Hindlimb muscle (tissue), 1 donor: ENCODE results near the gene CIBAR2. TPM values are rescaled to one million over a fixed set of nuclear protein-coding genes. Genes with fewer than 3 reads are reported as not detected.
"Not testable (repeated sequence)": the region's sequence is repeated elsewhere in the genome, so short reads cannot be mapped to it uniquely, and the experiment has no call there.

Source experiments
- DNase-seq: peaks from one replicate; pipeline ENCODE4 v3.0.0-alpha.2; 2013
- polyA plus RNA-seq: library from polyadenylated mRNA; unstranded; fragments of 120-200 nt; gene quantifications from one replicate; pipeline ENCODE4 v1.2.1, GENCODE V29; 2013; ENCODE audit not compliant: insufficient read length

CIBAR2 gene
- polyA plus RNA-seq, 1 donor = not detected

DNA sequence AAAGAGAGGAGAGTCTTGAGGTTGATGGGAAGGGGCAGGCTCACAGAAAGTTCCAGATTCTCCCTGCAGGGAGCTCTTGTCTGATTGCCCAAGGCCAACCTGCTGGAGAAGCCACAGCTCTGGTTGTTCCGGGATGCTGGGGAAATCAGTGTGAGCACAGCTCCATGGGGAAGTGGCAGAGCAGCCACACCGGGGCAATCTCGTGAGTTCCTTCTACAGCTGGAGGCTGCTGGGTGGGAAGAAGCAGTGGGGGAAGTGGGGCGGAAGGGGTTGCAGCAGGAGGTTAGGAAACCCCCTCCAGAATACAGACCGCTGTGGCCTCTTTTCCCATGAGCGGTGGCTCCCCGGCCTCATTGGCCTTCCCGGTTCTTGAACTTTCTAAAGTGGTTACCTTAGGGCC lies 50.7 kb downstream of the CIBAR2 start:
- no peak for DNase-seq

DNA sequence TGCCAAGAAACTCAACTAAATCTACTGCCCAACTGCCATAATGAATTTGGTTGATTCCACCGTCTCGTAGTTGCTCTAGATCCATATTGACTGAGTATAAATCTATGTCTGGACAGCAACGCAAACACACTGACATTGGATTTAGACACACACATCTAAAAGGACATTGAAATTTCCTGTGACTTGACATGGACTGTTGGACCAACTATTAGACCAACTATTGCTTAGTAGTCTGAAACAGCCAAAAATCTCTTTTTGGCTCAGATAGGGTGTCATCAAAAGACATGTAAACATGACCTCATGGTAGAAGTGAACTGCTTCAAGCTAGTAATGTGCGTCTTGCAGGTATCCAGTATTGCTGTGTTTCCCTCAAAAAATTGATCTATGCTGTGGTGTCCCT lies 53.4 kb downstream of the CIBAR2 start:
- DNase-seq = no peak

DNA sequence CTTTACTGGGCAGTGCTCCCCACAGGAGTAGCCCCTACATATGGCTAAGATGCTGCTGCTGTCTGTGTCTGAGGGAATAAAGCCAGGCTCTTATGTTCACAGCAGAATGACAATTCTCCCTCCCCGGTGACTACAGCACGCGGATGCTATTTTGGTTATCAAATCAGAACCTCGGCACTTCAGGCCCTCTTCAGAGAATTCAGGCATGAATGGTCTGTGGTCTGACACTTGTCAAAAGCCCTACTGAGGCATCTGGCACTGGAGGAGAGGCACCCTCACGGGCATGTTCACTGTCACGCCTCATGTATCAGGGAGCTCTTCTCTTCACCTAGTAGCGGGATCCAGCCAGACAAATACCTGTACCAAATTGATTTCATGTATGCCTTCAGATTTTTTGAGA lies 54.3 kb downstream of the CIBAR2 start:
- DNase-seq = no peak

DNA sequence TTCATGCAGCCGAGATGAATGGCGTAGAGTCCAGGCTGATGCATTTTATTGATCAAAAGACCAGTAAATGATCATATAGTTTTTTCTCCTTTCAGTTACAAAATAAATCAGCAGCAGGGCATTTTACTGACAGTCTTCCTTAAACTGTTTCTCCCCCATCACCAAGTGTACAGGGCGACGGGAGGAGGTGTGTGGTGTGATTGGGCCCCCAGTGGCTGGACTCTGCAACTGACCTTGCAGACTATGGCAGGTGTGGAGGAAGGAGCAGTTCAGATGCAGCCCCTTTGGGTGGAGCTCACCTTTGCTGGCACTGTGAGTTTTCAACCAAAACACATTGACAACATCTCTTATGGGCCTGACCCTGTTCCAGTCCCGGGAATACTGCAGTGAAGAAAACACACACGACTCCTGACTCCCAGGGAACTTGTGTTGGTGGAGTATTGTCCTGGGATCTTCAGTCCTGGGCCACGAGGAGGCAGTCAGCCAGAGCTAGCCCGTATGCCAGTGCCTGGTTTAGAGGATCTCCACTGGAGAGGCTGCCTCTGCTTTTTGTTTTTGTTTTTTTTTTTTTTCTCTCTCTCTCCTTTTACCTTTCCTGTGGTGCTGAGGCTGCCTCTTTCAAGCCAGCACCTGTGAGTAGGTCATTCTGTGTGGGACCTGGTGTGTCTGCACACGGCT lies 54.9 kb downstream of the CIBAR2 start:
- DNase-seq = no peak

DNA sequence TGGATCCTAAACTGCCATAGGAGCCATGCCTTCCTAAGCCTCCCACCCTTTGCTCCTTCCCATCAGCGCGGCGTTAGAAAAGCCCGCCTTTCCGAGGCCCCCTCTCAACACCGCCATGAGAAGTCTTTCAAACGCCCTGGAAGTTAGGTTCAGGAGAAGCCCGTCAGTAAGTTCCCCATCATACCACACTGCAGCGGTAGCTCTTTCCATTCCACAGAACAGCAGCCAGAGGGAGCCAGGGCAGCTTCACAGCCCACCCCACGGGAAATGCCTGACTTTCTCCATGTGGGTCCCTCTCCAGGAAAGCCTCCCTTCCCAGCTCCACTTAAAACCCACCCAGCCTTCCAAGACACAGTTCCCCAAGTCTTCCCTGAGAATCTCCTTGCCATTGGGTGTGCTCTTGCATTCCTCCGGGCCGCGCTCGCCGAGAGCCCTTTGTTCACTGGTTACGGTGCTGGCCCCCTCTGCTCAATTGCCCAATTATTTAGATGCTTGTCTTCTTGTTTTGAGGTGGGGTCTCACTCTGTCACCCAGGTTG lies 56.0 kb downstream of the CIBAR2 start:
- no peak for DNase-seq

DNA sequence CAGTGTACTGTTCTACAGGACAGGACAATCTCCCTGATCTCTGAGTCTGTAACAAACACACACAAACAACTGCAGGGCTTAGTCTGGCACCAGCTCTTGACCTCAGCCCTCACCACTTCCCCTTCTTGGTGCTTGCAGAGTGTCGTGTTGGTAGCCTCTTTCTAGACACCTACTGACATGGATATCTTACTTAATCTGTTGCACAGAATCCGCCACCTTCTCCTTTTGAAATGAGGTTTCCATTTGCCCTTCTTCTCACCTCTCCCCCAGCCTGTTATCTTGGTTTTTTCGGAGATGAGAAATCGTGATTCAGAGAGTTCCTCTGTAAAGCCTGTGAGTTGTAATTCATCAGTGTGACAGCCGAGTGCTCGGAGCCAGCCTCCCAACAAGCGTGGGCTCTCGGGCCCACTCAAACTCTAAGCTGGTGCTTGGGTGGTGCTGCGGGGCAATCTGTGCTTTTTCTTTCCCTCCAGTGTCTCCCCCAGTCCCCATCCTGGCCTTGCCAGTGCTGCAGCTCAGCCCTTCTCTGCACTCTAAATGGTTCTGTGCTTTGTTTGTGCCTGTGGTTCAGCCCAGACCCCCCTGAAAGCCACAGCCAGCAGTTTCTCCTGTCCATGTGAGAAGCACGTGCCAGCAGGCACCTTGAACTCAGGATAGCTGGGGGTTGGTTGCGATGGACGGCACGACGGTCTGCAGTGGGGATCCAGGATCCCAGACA lies 56.6 kb downstream of the CIBAR2 start:
- DNase-seq = no peak

DNA sequence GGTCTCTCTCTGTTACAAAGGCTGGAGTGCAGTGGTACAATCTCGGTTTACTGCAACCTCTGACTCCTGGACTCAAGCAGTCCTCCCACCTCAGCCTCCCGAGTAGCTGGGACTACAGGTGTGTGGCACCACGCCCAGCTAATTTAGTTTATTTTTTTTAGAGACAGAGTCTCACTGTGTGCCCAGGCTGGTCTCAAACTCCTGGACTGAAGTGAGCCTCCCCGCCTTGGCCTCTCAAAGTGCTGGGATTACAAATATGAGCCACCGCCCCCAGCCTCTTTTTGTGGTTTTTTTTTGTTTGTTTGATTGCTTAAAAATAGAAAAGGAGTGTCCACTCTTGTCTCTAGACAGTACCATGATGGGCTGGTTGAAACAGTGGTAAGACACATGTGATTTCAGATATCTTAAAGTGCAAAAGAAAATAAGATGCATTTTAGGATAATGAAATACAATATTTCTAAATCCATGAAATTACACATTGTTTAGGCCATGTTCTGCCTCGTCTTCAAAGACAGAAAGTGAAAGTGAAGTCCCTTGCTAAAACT lies 57.3 kb downstream of the CIBAR2 start:
- DNase-seq = no peak

DNA sequence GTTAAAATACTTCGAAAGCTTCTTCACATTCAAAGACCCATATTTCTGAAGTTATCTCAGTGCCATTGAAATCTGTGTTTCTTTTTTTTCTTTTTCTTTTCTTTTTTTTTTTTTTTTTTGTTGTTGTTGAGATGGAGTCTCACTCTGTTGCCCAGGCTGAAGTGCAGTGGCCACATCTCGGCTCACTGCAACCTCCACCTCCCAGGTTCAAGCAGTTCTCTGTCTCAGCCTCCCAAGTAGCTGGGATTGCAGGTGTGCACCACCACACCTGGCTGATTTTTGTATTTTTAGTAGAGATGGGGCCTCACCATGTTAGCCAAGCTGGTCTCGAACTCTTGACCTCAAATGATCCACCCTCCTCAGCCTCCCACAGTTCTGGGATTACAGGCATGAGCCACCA lies 58.0 kb downstream of the CIBAR2 start:
- DNase-seq = not testable (repeated sequence)

DNA sequence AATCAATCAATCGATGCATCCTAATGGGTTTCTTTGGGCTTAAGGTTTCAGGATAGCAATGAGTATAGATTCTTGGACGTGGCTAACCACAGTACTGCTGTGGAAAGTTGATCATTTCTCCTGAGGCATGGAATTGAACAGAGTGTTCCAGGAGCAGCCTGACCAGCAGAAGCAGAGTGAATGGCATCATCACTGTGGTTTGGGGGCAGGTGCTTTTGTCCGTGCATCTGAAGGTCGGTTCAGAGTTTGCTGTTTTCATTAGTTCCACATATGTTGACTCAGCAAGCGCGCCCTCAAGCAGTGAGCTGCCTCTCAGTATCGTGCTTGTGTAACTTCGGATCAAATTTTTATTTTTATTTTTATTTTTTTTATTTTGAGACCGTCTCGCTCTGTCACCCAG lies 59.7 kb downstream of the CIBAR2 start:
- no peak for DNase-seq

DNA sequence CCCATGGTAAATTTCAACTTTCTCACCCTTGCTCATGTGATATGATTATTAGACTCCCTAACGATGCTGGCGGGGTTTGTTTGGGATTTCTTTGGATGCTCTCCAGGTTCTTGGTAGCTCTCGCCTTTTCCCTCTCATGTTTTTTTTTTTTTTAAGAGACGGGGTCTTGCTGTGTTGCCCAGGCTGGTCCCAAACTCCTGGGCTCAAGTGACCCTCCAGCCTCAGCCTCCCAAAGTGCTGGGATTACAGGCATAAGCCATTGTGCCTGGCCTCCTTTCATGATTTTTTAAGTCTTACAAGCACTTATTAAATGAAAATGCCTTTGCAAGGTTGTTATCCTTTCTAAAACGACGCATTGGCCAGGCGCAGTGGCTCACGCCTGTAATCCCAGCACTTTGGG lies 60.6 kb downstream of the CIBAR2 start:
- DNase-seq = no peak

DNA sequence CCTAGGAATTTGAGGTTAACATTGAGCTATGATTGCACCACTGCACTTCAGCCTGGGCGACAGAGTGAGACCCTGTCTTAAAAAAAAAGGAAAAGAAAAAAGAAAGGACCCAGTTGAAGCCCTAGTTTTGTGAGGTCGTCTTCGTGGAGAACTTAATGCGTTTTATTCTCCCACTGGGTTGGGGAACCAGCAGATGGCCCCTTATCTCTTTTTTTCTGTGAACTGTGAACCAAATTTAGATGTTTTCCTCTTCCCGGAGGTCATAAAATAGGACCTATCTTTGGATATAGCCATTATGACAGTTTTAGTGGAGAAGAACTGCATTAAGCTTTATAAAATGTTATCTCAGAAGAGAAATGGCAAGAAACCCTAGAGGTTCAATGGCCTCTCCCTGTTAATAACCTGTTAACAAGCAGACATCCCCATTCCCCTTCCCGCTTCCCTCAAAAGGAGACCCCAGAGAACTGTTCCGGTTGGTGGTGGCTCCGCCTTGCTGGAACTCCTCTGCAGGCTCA lies 61.1 kb downstream of the CIBAR2 start:
- DNase-seq = no peak

DNA sequence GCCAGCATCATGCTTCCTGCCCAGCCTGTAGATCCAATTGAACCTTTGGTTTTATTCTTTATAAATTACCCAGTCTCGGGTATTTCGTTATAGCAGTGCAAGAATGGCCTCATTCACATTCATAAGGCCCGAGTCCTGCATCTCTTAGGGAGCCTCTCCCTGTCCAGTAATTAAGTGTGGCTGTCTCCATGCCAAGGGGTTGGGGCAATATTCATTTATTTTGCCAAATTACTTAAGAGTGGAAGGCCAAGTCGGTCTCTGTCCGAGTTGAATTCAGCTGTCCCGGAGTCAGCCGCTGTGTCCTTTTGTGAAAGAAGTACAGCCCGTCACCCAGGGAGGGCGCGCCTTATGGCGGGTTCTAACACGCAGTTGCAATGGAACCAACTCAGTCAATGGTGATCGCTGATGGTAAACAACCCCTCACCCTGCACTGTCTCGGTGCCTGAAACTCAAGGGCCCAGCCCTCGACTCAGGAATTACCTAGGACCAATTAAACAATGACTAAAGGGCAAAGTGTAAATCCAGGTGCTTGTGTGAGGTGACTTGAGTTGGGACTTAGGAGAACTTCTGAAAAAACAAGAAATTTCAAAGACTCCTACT lies 62.5 kb downstream of the CIBAR2 start:
- no peak for DNase-seq

DNA sequence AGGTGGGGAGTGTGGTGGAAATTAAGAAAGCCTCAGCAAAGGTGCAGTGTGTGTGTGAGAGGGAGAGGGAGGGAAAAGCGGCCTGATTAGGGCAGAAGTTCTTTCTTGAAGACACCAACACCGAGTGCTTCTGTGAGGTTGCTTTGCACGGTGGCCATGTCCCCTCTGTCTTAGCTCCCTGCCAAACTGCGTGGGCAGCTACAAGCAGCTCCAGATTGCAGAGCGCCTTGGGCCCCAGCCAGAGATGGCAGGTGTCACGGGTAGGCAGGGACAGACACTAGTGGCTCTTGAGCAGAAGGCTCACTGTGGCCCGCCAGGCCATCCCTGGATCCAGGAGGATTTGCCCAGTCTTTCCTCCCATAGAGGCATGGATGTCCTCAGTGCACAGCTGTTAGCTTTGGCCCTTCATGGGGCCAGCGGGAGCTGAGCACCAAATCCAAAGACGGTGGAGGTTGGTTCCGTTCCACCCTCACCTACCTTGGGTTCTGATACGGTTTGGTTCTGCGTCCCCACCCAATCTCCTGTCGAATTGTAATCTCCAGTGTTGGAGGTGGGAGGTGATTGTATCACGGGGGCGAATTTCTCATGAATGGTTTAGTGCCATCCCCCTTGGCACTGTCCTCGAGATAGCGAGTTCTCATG lies 63.2 kb downstream of the CIBAR2 start:
- DNase-seq = no peak

Other genes with a start within 250 kb of the CIBAR2 start
- gene ZDHHC7, start 100.9 kb downstream of the CIBAR2 start, polyA plus RNA-seq = 31.5 TPM
- gene KIAA0513, start 84.7 kb downstream of the CIBAR2 start, polyA plus RNA-seq = 1.6 TPM